Fibroblast of skin of scalp (primary cell): Measurements from ENCODE around the gene NCS1.

Source experiments
- DNase-seq: peaks from one replicate; pipeline ENCODE4 v3.0.0-alpha.2; 2013

NCS1 gene

GRCh38 chr9:130177898-130178805 is 5.9 kb downstream of the NCS1 start:
- DNase-seq, result peak; percentile 43

- no peak for DNase-seq
Measured at GRCh38 chr9:130179331-130179907, 7.2 kb downstream of the NCS1 start.

- DNase-seq, result no peak
Measured at GRCh38 chr9:130180516-130180915, 8.3 kb downstream of the NCS1 start.

- DNase-seq, result no peak
Measured at GRCh38 chr9:130181678-130182380, 9.6 kb downstream of the NCS1 start.

GRCh38 chr9:130182381-130182909 is 10.2 kb downstream of the NCS1 start:
- DNase-seq, result no peak

- peak; percentile 93 for DNase-seq
Measured at GRCh38 chr9:130183133-130183762, 11.0 kb downstream of the NCS1 start.

GRCh38 chr9:130185017-130185416 is 12.8 kb downstream of the NCS1 start:
- DNase-seq, result peak; percentile 31

- peak; percentile 70 for DNase-seq
Measured at GRCh38 chr9:130185490-130186031, 13.4 kb downstream of the NCS1 start.

- DNase-seq, result no peak
Measured at GRCh38 chr9:130186051-130186450, 13.8 kb downstream of the NCS1 start.

- peak; percentile 71 for DNase-seq
Measured at GRCh38 chr9:130186839-130187522, 14.8 kb downstream of the NCS1 start.

- DNase-seq, result no peak
Measured at GRCh38 chr9:130187523-130187846, 15.3 kb downstream of the NCS1 start.

GRCh38 chr9:130188860-130189481 is 16.8 kb downstream of the NCS1 start:
- DNase-seq, result no peak

- peak; percentile 90 for DNase-seq
Measured at GRCh38 chr9:130189840-130190239, 17.6 kb downstream of the NCS1 start.

GRCh38 chr9:130191068-130191748 is 19.0 kb downstream of the NCS1 start:
- no peak for DNase-seq

- no peak for DNase-seq
Measured at GRCh38 chr9:130191749-130192120, 19.5 kb downstream of the NCS1 start.

GRCh38 chr9:130192382-130192999 is 20.3 kb downstream of the NCS1 start:
- no peak for DNase-seq

- DNase-seq, result no peak
Measured at GRCh38 chr9:130193103-130193502, 20.9 kb downstream of the NCS1 start.

- DNase-seq, result no peak
Measured at GRCh38 chr9:130193531-130194377, 21.6 kb downstream of the NCS1 start.

- DNase-seq, result no peak
Measured at GRCh38 chr9:130194378-130194932, 22.3 kb downstream of the NCS1 start.
